GM10266 (cell line): Measurements from ENCODE around the gene ANTXR1.

Experiments used
- DNase-seq: peaks from one replicate; pipeline ENCODE4 v3.0.0; 2012; ENCODE audit errors: extremely low spot score
- CTCF ChIP-seq: IDR thresholded peaks from 2 replicates; pipeline ENCODE4 v1.5.1; 2012; ENCODE audit warnings: mild to moderate bottlenecking, low read depth; ENCODE audit not compliant: control insufficient read depth, insufficient read depth; ENCODE audit errors: missing control alignments

The ANTXR1 gene

GRCh38 chr2:69180974-69181373 lies 168.0 kb downstream of the ANTXR1 start:
- TF ChIP-seq CTCF, result no peak
- DNase-seq, result no peak

GRCh38 chr2:69181806-69182427 lies 168.9 kb downstream of the ANTXR1 start:
- DNase-seq, result no peak
- TF ChIP-seq CTCF, result no peak

DNA sequence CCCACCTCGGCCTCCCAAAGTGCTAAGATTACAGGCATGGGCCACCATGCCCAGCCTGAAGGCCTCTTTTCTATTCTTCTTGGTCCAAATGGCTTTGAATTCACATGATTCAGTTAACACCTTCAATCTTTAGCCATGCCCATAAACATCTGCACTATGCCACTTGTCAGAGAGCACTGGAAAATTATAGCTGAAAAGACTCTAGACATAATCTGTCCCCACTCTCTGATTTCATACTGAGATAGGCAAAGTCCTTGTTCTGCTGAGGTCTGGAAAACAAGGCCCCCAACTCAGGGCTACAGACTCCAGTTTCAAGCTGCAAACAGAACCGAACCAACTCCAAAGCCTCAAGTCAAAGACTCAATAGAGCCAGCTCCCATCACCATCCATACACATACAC lies 170.7 kb downstream of the ANTXR1 start:
- no peak for DNase-seq
- no peak for TF ChIP-seq CTCF

DNA sequence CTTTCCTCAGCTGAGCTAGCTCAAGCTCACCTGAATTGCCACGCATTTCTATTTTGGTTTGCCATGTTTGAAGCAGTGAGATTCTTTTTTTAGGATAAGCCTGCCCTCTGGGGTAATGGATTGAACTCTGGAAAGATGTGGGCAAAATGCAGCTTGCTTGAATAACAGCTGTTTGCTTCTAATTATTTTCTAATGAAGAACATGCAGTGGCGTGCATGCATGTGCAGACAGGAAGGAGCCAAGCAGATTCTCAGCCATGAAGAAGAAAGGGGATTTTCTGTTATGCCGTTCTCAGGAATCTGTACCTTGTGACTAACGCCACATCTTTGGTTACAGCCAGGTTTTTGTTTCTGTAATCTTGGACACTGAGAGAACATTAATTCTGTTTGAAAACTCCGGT lies 171.2 kb downstream of the ANTXR1 start:
- no peak for DNase-seq
- TF ChIP-seq CTCF, result no peak

DNA sequence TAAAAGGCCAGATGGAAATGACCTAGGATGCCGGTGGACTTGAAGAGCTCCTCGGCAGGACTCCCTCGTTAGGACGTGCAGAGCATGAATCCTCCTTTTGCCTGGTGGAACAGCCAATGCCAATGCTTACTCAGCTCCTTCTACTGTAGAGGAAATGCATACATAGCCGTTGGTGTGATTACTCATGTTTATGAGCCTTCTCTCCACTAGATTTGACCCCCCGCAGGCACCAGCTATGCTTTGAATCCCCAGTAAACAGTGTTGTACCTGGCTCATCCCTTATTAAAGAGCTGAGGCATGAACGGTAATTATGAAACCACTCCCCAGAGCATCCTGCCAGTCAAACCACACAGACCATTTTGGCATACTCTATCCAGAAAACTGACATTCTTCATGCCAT lies 172.8 kb downstream of the ANTXR1 start:
- no peak for DNase-seq
- TF ChIP-seq CTCF, result no peak

GRCh38 chr2:69186614-69187013 lies 173.6 kb downstream of the ANTXR1 start:
- DNase-seq, result no peak
- no peak for TF ChIP-seq CTCF

DNA sequence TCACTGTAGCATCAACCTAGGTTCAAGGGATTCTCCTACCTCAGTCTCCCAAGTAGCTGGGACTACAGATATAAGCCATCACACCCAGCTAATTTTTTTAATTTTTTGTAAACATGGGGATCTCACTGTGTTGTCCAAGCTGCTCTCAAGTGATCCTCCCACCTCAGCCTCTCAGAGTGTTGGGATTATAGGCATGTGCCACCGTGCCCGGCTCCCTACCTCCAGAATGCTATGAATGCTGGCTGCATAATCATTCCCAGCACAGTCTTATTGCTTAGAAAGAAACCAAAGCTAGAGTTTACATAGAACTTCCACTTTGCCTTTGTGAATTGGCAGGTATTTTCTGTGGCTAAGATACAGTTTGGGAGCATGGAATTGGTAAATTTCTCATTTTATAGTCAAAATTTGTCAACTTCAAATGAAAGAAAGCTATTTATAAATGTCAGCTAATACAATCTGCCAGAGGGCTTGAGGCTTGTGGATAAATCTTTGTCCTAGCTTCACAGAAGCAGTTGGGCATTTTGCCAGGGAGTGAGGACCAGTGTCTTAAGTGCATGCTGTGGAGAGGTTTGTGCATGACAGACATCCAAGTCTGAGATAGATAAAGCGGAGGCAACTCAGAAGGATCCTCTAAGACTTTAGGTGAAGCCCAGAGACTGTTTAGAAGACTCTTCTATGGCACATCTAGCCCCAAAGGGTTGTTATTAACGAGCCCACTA lies 175.4 kb downstream of the ANTXR1 start:
- DNase-seq, result no peak
- TF ChIP-seq CTCF, result no peak
